GM19395 (cell line): ENCODE results near the gene CDRT4.

Experiments used
- ATAC-seq: cut with Tn5 transposase; IDR thresholded peaks from one replicate; pipeline ENCODE4 v1.9.1; 2021; ENCODE audit warnings: mild to moderate bottlenecking, moderate library complexity; ENCODE audit not compliant: unreplicated experiment

Gene CDRT4

GRCh38 chr17:15398291-15398690, 69.1 kb downstream of the CDRT4 start:
- ATAC-seq: no peak

GRCh38 chr17:15397620-15398019, 69.8 kb downstream of the CDRT4 start:
- no peak for ATAC-seq

- ATAC-seq: no peak
Observed at GRCh38 chr17:15395091-15395490, 72.3 kb downstream of the CDRT4 start.

GRCh38 chr17:15393414-15393813, 74.0 kb downstream of the CDRT4 start:
- ATAC-seq: no peak

- ATAC-seq: no peak
Observed at GRCh38 chr17:15392326-15392741, 75.1 kb downstream of the CDRT4 start.

GRCh38 chr17:15388356-15389041, 78.9 kb downstream of the CDRT4 start:
- no peak for ATAC-seq

GRCh38 chr17:15386083-15386482, 81.3 kb downstream of the CDRT4 start:
- ATAC-seq: no peak
